Right lobe of liver (tissue), 6 donors: ENCODE measurements around the gene ACADSB. TPM values are rescaled to one million over a fixed set of nuclear protein-coding genes. Genes with fewer than 3 reads are reported as not detected.

ENCODE experiments used
- ATAC-seq, 4 donors: fragments of 200-7000 bp; cut with Tn5 transposase; one replicate each; pipeline ENCODE4 v1.9.1; 2020; ENCODE audit warnings: mild to moderate bottlenecking in 4 of 4, moderate library complexity in 4 of 4
- DNase-seq, 3 donors: peaks; one replicate each; pipeline ENCODE4 v3.0.0-alpha.2; 2020
- H3K27ac ChIP-seq, 3 donors: fragments of 200-600 bp; one replicate each; pipeline ENCODE4 v1.8.0; 2022
- H3K27me3 ChIP-seq, 2 donors: fragments of 200-600 bp; one replicate each; pipeline ENCODE4 v1.8.0; 2022
- H3K36me3 ChIP-seq, 4 donors: fragments of 200-600 bp; sonication (generic) in 1 of 4; one replicate each; pipeline versions ENCODE4 v1.5.1 to v1.8.0; 2017 to 2022; ENCODE audit warnings: control low read depth in 1 of 4
- H3K4me1 ChIP-seq, 4 donors: fragments of 200-600 bp; sonication (generic) in 1 of 4; one replicate each; pipeline versions ENCODE4 v1.5.1 to v1.8.0; 2017 to 2022; ENCODE audit warnings: control low read depth in 1 of 4
- H3K4me3 ChIP-seq, 3 donors: fragments of 200-600 bp; one replicate each; pipeline ENCODE4 v1.8.0; 2022
- H3K9me3 ChIP-seq, 4 donors: fragments of 200-600 bp; sonication (generic) in 1 of 4; one replicate each; pipeline versions ENCODE4 v1.5.1 to v1.8.0; 2017 to 2022; ENCODE audit warnings: control low read depth in 1 of 4
- POLR2A ChIP-seq: fragments of 450-650 bp; IDR thresholded peaks from one replicate; pipeline ENCODE4 v1.6.1; 2017; ENCODE audit warnings: antibody characterized with exemption, mild to moderate bottlenecking
- WGBS: methylation state at CpG from one replicate; pipeline ENCODE4 v1.1.6; 2018; ENCODE audit warnings: low coverage, low lambda C conversion rate; ENCODE audit not compliant: insufficient coverage; ENCODE audit errors: missing lambda C conversion rate; 5-methylcytosine and 5-hydroxymethylcytosine counted together
- intact Hi-C, 2 donors: fragments of 100-400 bp; cut with DNase I; formaldehyde crosslinking; loops; one replicate each; pipeline versions ENCODE4 v1.11.2 to v1.14.1; 2022
- total RNA-seq, 6 experiments: library from RNA; depleted of rRNA in 2 of 6; stranded (reverse); fragments of >200 nt in 2 of 6; fragmentation: NEBNext Ultra II Directional in 3 of 6; extraction: Animal tissue kit (Norgen Biotek cat#: 25700) in 3 of 6; gene quantifications; one replicate each; pipeline versions ENCODE4 v1.1.0 to v1.2.4, GENCODE V29; 2016 to 2023
- TF ChIP-seq, protein P1 (sequence below), 4 donors: fragments of 200-600 bp in 3 of 4; fragments of 450-650 bp in 1 of 4; IDR thresholded peaks; one replicate each; pipeline versions ENCODE4 v1.5.1 to v1.8.0; 2016 to 2022; ENCODE audit warnings: antibody characterized with exemption in 4 of 4, mild to moderate bottlenecking in 2 of 4
- donor health status: DM: no; HTN: yes; CAD: no.
- donor health status: DM: no; HTN: no; CAD: no.
- donor health status: DM: no; HTN: no; CAD: no.
- donor health status: DM: no; HTN: yes; CAD: no.
- donor health status: DM: no; HTN: yes; CAD: no.

The ACADSB gene
- total RNA-seq, 6 experiments from 2014 or later, result 73.6 to 591 (median 273) TPM

GRCh38 chr10:122992031-122992585 is 16.7 kb upstream of the ACADSB start:
- TF ChIP-seq POLR2A, result no peak
- TF ChIP-seq, protein P1, sequence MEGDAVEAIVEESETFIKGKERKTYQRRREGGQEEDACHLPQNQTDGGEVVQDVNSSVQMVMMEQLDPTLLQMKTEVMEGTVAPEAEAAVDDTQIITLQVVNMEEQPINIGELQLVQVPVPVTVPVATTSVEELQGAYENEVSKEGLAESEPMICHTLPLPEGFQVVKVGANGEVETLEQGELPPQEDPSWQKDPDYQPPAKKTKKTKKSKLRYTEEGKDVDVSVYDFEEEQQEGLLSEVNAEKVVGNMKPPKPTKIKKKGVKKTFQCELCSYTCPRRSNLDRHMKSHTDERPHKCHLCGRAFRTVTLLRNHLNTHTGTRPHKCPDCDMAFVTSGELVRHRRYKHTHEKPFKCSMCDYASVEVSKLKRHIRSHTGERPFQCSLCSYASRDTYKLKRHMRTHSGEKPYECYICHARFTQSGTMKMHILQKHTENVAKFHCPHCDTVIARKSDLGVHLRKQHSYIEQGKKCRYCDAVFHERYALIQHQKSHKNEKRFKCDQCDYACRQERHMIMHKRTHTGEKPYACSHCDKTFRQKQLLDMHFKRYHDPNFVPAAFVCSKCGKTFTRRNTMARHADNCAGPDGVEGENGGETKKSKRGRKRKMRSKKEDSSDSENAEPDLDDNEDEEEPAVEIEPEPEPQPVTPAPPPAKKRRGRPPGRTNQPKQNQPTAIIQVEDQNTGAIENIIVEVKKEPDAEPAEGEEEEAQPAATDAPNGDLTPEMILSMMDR (IDR thresholded peaks at IDR 0.05), result no peak
- intact Hi-C loops, result no loop called here
- no peak overlapping the region for H3K4me3 ChIP-seq
- no peaks in the 10 kb centered on the region for H3K9me3 ChIP-seq
- DNase-seq (no peak), ATAC-seq (no peak)
- no peaks in the 10 kb centered on the region for H3K27me3 ChIP-seq
- H3K4me1 ChIP-seq, result peaks cover 0 to 3% (median 0%) of the 10 kb centered on the region in 4 donors
- WGBS, result 40% methylated on average over 1 of the region's 1 CpG
- no peak overlapping the region for H3K27ac ChIP-seq
- H3K36me3 ChIP-seq, result peaks cover 0 to 35% (median 6%) of the 10 kb centered on the region in 4 donors

DNA sequence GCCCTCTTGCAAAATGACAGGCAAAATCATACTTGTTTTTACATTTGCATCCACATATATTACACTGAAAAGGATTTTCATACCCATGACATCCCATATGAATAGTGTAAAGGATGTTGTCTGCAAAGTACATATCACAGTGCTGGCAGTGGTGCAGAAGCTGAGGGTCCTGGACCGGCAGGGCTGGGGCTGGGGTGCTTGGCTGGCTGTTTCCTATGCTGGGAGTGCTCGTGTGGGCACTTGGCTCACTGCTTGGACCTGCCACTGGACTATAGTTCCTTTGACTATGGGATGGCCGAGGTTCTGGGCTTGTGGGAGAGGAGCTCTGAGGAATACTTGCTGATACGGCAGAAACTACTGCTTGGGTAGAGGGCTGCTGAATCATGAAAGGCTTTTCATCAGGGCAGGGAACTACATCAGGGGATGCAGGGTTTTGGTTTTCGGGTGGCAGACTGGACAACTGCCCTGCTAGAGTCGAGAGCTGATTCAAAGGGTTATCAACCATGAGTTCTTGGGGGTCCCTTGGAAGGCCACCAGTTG is 14.9 kb upstream of the ACADSB start:
- 98% methylated on average over 6 of the region's 6 CpGs for WGBS
- TF ChIP-seq, protein P1 (IDR thresholded peaks at IDR 0.05), result no peak
- TF ChIP-seq POLR2A, result no peak
- Histone ChIP-seq H3K27me3 (no peaks in the 10 kb centered on the region), H3K36me3 (peaks cover 0 to 35% (median 6%) of the 10 kb centered on the region in 4 donors), H3K4me1 (peaks cover 0 to 11% (median 5%) of the 10 kb centered on the region in 4 donors), H3K4me3 (no peak overlapping the region), H3K9me3 (no peaks in the 10 kb centered on the region), H3K27ac (no peak overlapping the region)
- no peak for DNase-seq
- ATAC-seq, result peak in 1 of 4 donors; percentile 10
- intact Hi-C loops, result no loop called here

GRCh38 chr10:122995936-122996335 is 12.9 kb upstream of the ACADSB start:
- TF ChIP-seq, protein P1 (IDR thresholded peaks at IDR 0.05), result no peak
- TF ChIP-seq POLR2A, result no peak
- H3K4me1 ChIP-seq, result peaks cover 0 to 24% (median 11%) of the 10 kb centered on the region in 4 donors
- no peaks in the 10 kb centered on the region for H3K27me3 ChIP-seq
- no peak overlapping the region for H3K27ac ChIP-seq
- ATAC-seq, result no peak
- DNase-seq, result no peak
- 86% methylated on average over 4 of the region's 4 CpGs for WGBS
- intact Hi-C loops, result no loop called here
- H3K4me3 ChIP-seq, result no peak overlapping the region
- H3K9me3 ChIP-seq, result no peaks in the 10 kb centered on the region
- peaks cover 0 to 35% (median 6%) of the 10 kb centered on the region in 4 donors for H3K36me3 ChIP-seq

DNA sequence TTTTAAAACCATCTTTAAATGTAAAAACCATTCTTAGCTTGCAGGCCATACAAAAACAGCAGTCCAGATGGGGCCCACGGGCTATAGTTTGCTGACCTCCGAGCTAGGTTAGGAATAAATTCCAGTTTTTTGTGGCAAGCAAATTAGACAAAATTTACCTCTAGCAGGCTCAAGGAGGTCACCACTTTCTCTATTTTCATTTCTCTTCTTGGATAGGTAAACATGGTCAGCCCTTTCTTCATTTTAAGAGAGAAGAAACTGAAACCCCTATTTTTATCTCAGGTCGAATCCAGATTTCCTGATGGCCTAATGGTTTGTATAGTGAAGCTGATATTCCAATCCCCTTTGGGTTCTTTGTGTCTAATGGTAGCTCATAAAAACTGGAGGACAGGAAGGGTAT is 10.9 kb upstream of the ACADSB start:
- H3K36me3 ChIP-seq, result peaks cover 0 to 31% (median 6%) of the 10 kb centered on the region in 4 donors
- H3K27ac ChIP-seq, result no peak overlapping the region
- WGBS, result 87% methylated on average over 3 of the region's 3 CpGs
- H3K9me3 ChIP-seq, result no peaks in the 10 kb centered on the region
- no peak for DNase-seq
- intact Hi-C loops, result no loop called here
- no peak for TF ChIP-seq POLR2A
- TF ChIP-seq, protein P1 (IDR thresholded peaks at IDR 0.05), result no peak
- H3K4me1 ChIP-seq, result peaks cover 0 to 24% (median 11%) of the 10 kb centered on the region in 4 donors
- no peak overlapping the region for H3K4me3 ChIP-seq
- H3K27me3 ChIP-seq, result no peaks in the 10 kb centered on the region
- ATAC-seq, result no peak
